GM19023 (cell line): ENCODE data around the gene ANKRD13B.
"Not testable (repeated sequence)": the region's sequence is repeated elsewhere in the genome, so short reads cannot be mapped to it uniquely, and the experiment has no call there.

ENCODE experiments used
- ATAC-seq: cut with Tn5 transposase; IDR thresholded peaks from one replicate; pipeline ENCODE4 v1.9.1; 2021; ENCODE audit warnings: mild to moderate bottlenecking, moderate library complexity; ENCODE audit not compliant: unreplicated experiment

ANKRD13B gene

DNA sequence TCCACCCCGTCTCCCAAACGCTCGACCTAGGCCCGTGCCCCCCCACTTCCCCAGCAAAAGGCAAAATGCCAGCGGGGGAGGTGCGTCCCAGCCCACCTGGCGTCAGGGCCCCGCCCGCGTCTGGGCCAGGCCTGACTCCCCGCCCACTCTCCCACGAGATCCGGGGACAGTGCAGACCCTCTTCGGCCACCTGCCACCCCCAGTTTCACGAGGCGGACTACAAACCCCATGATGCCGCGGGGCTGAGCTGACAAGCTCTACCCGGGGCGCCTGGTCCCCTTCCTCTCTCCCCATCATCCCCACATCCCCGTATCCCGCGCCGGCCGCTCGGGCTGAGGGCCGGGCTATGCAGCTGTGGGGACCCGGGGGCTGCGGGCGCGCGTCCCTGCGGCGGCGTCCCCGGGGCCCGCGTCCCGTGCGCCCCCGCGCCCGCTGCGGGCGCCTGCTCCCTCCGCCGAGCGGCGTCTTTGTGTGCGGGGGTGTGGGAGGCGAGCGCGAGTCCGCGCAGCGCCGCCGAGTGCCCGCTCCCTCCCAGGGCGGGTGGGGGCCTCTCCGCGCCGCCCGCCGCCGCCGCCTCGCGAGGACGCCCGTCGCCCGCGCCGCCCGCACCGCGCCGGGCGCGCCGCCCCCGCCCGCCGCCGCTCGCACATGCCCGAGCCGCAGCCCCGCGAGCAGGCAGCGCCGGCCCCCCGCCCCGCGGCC is at the start of gene ANKRD13B:
TSS of gene ANKRD13B (plus strand) at position 283 of the 702 bp plus-strand sequence. CDS start 490 bp downstream, outside the sequence.
- no peak for ATAC-seq

DNA sequence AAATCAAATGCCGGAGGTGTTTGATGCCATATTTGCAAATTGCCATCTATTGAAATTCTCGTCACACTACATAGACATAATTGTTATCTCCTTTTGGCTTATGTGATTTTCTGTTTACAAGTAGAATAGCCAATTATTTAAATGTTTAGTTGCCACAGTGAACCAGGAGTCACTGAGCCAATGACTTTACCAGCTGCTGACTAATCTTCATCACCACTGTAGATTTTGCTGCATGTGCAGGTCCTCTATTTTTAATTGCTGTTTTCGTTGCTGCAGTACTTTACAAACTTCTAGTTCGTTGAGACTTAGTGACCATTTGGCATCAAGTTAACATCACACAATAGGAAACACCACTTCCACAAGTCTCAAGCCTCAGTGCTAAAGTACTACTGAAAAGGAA is 48.9 kb upstream of the ANKRD13B start:
- no peak for ATAC-seq

DNA sequence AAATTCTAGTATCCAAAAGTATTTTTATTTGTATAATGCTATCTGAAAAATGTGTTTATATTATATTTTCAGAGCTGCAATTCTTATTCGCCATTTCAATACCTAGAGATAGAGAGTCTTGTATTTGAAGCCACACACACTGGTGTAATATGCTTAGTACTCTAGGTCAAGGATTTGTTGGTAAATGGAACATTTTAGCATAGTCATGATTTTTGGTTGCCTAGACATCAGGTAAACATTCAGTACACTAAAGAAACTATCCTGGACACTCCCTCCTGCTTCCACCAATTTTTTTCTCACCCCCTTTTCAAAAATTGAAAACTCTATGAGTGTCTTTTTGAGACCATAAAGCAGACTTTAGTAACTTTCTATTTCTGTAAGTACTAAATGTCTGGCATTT is 46.8 kb upstream of the ANKRD13B start:
- ATAC-seq = no peak

DNA sequence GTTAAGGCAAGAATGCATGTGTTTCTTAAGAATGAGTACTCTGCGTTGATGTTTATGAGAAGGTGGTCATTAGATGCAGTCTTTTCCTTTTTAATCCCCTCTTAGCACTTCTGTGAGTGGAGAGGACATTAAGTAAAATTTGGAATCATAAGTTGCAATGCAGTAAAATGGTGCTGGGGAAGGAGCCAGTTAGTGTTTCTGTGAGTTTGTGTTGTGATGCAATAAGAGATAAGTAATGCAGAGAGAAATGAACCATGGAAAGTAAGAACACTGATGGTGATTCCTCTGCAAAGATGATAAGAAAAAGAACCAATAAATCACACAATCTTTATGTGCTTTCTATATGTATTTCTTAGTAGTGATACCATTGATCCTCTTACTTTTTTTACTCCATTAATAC is 46.1 kb upstream of the ANKRD13B start:
- ATAC-seq = no peak

DNA sequence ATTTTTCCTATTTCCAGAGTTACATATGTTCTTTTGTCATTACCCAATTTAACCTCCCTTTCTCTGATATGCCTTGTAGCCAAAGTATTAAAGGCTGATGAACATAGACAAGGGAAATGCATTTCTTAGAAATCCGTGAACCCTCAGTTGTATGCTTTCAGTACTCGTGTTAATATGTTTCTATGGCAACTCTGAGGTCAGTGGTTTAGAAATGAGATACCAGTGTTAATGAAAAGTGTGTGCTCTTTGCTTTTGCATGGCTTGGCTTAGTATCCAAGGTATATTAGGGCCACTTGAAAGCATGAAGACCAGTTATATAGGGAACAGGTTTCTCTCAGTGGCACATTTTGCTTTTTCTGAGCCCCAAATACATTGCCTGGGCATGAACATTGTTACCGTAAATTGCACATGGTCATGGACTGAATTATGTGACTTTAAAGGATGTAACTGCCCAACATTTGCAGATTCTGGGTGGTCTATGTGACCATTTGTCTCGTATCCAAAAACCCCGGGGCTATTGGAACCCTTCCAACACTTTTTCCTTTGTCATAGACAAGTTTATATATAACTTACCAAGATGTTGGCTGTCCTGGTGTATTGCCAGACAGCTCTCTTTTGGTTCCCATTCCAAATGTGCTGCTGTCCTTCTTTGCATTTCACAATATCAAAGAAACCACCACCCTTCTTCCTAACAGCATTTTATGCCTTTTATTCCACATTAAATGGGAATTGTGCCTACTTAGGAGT is 43.6 kb upstream of the ANKRD13B start:
- ATAC-seq = no peak

DNA sequence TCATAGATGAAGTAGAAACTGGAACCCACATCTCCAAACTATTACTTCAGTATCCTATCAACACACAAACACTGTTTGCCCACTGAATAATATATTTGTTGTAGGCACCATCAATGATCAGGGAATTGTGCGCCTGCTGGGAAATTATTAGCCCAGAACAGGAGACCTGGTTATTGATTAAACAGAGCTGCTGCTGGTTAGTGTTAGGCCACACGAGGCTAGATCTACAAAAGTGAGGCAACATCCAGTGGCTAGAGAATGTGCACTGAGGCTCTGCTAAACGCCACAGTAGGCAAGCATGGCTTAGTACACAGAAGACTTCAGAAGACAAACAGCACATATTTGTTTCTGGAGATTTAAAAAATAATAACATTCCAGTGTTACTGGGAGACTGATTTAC is 37.1 kb upstream of the ANKRD13B start:
- ATAC-seq = no peak

DNA sequence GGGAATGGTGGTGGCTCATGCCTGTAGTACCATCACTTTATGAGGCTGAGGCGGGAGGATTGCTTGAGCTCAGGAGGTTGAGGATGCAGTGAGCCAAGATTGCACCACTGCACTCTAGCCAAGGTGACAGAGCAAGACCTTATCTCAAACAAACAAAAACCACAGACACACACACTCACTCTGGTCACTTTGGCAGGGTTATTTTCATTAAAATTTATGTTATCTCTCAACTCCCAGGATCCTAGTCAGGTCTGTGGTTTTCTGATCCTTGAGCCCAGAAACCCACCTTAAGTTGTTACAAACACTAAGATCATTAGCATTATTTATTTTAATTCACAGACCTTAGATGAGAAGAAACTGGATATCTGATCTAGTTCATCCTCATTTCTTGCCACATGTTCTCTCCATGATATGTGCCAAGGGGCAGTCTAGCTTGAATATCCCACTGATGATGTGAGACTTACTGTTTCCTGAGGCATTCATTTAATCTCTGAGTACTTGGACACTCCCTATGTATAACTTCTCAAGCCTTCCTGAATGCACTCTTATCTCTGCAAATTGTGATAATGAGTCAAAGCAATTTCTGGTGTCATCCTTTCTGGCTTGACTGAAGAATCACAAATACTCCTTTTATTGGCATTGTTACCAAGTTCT is 35.7 kb upstream of the ANKRD13B start:
- no peak for ATAC-seq

DNA sequence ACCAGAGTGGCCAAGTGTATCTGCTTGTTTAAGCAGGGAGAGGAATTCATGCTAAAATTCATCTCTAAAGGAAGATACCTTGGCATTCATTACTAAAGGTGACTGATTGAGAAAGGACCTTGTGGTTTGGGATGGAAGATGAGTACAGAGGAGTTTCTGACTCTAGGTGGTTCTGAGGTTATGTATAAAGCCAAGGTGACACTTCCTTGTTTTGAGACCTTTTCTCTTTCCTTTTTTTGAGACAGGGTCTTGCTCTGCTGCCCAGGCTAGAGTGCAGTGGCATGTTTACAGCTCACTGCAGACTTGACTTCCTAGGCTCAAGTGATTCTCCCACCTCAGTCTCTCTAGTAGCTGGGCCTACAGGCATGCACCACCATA is 35.2 kb upstream of the ANKRD13B start:
- ATAC-seq = no peak

DNA sequence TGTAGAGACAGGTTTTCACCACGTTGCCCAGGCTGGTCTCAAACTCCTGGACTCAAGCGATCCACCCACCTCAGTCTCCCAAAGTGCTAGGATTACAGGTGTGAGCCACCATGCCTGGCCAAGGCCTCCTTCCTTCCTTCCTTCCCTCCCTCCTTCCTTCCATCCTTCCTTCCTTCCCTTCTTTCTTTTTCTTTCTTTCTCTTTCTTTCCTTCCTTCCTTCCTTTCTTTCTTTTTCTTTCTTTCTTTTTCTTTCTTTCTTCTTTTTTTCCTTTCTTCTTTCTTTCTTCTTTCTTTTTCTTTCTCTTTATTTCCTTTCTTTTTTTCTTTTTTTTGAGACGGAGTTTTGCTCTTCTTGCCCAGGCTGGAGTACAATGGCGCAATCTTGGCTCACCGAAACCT is 34.8 kb upstream of the ANKRD13B start:
- ATAC-seq = not testable (repeated sequence)

DNA sequence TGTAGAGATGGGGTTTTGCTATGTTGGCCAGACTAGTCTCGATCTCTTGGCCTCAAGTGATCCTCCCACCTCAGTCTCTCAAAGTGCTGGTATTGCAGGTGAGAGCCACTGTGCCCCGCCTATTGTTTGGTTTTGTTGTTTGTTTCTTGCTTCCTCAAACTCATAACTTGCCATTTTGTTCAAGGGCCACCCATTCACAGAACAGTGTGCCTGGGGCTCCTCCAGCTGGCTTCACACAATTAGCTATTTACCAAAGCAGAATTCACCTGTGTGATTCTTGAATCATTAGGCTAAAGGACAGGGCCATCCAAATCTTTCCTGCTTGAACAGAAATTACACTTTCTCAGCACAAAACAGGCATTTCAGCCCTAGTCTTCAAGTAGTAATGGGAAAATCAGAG is 33.3 kb upstream of the ANKRD13B start:
- ATAC-seq = no peak

DNA sequence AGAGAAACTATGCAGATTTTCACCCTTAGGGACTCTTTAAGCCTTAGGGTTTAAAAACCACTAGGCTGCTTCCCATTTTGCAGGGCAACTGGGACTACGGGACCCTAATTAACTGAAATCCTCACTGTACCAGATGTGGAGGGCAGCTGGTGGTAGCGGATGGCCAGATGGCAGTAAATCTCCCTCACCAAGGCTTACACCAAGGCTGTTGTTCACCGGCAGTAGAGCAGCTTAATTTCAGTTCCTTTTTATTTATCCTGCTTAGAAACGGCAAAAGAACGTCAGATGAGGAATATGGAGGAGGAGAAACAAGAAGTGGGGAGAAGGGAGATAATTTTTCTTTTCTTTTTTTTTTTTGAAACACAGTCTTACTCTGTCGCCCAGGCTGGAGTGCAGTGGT is 32.6 kb upstream of the ANKRD13B start:
- ATAC-seq = no peak

DNA sequence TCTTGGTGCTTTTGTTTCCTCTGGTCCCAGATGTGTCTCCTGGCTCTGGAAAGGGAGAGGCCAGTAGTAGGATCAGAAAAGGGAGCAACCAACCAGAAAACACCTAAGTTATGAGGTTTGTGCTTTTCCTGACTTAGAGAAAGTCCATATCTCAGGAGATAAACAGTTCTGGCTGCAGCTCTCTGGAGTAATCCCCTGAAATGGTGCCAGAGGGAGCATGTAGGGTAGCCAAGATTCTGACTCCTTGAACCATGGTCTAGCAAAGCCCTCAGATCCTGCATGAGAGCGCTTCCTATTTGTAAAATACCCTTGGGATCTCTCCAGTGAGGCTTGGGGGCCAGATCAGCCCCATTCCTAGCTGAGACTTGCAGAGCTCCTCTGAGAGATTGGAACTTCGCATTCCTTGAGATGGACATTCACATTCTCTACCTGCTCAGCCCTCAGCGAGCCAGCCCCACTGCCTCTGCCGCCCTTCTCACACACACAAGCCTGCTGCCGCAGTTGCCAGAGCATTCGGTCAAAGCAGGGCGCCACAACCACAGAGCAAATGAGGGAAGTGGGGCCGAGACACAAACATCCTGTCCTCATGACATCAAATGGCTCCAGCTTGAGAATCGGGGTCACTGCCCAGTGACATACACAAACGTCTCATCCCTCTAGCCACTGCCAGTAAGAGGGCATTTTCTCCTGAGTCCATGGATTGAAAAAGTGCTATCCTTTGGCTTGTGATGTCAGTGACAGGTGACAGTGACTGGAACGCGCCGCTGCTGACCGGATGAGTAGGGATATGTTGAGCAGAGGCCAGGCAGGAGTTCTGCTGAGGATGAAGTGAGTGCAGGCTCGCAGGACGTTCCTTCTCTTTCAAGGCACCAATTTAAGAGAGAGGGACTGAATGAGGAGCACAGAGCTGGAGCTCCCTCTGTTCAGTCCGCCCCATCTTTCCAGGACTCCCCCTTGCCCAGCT is 31.1 kb upstream of the ANKRD13B start:
- no peak for ATAC-seq

DNA sequence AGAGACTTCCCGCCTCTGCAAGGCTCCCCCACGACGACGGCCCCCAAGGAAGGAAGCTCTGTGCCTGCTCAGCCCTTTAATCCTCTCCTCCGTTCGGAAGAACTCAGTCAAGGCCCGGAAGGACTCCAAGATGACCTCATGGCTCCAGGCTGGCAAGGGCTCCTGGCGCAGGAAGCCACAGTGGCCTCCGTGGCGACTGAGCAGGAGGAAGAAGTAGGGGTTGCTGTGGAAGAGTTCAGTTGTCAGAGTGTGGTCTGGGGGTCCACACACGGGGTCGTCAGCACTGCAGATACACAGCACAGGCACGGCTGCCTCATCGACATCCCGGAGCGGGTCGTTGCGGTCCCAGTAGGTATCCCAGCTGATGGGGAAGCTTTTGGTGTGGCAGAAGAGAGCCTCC is 30.3 kb upstream of the ANKRD13B start:
- no peak for ATAC-seq

DNA sequence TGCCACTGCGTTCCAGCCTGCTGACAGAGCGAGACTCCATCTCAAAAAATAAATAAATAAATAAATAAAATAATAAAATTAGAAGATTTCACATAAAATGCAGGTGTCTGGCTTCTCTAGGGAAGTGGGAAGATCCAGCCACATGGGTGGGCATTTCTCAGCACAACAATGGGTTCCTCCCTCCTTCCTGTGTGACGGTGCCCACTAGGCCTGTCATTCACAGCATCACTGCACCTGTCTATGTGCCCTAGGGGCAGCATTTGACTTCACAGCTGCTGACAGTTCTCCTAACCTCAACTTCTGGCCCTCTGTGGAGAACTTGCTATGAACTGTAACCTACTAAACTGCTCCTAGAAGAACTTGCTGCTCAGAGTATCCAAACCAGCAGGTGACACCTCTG is 29.1 kb upstream of the ANKRD13B start:
- ATAC-seq = no peak

DNA sequence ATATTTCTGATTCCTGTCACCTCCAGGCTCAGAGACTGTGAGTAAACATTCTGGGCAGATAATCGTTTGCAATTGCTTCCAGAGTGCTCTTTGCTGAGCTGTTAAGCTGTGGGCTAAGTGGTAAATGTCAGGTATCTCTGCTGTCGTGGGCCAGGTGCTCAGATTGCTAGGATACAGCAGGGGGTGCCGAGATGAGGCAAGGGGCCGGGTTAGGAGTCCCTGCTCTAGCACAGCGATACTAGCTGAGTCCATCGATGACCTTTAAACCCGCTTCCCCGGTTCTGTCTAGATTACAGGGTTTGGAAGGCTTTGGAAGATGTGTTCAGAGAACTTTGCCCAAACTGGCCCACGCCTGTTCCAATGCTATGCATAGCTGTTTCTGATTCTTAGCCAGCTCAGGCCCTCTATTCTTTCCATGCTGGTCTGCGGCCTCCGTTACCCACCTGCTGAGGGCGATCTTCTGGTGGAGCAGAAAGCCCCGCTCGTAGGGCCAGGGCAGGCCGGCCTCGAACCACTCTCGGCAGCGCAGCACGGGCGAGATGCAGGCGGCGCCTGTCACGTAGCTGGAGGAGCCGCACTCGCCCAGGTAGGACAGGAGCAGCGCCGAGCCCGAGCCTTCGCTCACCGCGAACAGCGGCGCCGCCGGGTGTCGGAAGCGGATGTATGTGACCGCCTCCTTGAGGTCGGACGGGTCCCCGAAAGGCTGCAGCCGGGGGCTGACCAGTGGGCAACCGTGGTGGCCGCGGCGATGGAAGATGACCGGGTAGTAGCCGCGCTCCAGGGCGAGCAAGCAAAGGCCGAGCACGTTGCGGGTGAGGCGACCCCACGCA is 27.1 kb upstream of the ANKRD13B start:
- no peak for ATAC-seq

DNA sequence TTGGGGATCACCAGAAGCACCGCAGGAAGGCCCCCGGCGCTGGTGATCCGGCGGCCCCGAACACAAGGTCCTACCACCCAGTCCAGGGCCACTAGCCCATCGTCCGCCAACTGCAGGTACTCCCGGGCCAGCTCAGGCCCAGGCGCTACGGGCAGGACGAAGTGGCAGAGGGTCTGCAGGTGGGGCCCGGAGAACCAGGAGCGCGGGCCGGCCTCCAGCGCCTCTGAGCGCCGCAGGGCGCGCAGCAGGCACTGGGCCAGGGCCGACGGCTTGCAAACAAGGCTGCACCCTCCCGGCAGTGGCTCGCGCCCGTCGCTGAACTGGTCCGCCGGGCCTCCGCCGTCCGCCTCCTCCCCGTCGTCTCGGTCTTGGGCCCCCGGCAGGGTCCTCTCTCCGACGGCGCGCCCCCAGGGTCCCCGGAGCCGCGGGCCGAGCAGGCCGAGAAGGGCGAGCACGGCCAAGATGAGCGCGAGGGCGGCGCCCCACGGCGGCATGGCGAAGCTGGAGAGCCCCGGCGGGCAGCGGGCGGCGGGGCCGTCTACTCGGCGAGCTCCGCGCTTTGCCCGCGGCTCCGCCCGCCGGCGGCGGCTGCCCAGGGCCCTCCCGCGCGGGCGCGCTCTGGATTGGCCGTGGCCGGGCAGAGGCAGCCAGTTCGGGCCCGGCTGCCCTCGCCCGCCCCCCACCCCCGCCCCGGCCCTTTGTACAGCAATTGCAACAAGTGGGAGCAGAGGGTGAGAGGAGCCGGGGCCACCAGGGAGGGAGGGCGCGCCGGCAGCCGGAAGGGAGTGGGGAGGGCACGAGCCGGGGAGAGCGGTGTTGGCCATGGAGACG is 26.2 kb upstream of the ANKRD13B start, which contains the start of gene ABHD15:
TSS of gene ABHD15 (minus strand) at position 565 of the 831 bp plus-strand sequence. CDS start at position 494, 71 bp downstream.
- no peak for ATAC-seq

DNA sequence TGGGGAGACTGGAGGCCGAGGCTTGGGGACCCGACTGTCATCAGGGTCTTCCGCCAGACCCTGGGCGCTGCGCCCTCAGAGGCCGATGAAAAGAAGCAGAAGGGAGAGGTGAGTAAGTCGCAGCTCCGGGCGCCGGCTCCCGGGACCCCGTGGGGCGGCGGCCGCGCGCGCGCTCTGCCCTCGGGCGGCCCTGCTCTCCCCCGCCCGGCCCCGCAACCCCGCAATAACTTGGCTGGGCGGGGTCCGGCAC is 25.7 kb upstream of the ANKRD13B start:
- ATAC-seq = no peak

DNA sequence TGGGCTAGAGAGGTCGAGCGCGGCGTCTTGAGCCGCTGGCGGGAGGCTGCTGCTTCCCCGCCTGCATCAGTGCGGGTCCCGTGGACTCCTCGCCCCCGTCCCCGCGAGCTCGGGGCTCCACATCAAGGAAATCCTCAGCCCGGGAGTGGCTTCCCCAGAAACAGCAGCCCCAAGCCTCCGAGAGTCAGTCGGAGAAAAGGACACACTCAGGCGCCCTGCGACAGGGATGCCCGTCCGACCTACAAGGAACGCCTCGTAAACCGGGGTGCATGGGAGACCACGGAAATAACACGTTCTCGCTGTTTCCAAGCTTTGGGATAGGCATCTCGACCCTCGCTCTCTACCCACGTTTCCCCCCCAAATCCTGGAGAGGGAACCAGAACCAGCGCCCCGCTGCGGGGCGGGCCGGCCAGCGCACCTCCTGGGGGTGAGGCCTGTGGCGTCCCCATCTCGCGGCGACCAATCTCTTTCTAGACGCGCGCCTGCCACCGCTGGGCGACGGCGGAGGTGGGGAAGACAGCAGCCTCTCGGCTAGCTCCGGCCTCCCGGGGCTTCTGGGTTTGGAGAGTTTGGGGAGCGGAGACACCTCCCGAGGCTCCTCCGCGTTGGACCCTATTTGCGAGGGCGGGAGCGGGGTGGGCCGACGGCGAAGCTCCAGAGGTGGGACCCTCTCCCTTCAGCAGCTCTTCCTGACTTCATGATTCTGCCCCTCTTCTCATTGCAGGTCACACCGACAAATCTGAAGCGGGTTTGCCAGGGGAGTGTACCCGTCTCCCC is 25.2 kb upstream of the ANKRD13B start:
- ATAC-seq = peak; percentile 44
